ENCODE measurements around the gene CADM1. TPM values are rescaled to one million over a fixed set of nuclear protein-coding genes. Genes with fewer than 3 reads are reported as not detected.

Gene CADM1
- total RNA-seq, 4 donors from 2014 or later, result 10.6 to 15.7 (median 13.8) TPM

DNA sequence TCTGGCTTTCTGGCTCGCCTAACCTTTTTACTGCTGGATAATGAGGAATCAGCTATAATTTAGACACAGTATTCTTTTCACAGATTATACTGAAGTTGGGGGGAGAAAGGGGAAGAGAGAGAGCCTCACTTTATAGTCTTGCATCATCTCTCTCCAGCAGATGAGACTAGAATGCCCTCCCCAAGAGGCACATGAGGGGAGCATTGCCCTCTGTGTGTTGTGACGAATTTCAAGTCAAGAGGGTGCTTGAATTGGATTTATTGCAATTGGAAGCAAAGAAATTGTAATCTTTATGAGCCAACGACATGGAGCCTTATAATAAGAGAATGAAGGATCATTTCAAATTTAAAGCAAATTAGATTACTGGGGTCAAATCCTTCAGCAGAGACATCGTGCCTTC lies 17.6 kb upstream of the CADM1 start:
- no peak overlapping the region for H3K27ac ChIP-seq (replicated peaks in 1 of 4)
- intact Hi-C loops (cut with DNase I), result no loop called here
- H3K36me3 ChIP-seq, result no peaks in the 10 kb centered on the region
- no peaks in the 10 kb centered on the region for H3K9me3 ChIP-seq
- peaks cover 0 to 4% (median 0%) of the 10 kb centered on the region in 4 donors for H3K4me1 ChIP-seq
- H3K27me3 ChIP-seq, result peaks cover 0 to 6% (median 0%) of the 10 kb centered on the region in 4 donors
- WGBS, result 69% methylated on average over 4 of the region's 4 CpGs
- H3K4me3 ChIP-seq, result no peak overlapping the region
- no peak for DNase-seq (ENCODE audit: extremely low spot score)
- TF ChIP-seq POLR2A (IDR thresholded peaks at IDR 0.05; ENCODE audit: low read depth), result no peak
- TF ChIP-seq, protein P1, sequence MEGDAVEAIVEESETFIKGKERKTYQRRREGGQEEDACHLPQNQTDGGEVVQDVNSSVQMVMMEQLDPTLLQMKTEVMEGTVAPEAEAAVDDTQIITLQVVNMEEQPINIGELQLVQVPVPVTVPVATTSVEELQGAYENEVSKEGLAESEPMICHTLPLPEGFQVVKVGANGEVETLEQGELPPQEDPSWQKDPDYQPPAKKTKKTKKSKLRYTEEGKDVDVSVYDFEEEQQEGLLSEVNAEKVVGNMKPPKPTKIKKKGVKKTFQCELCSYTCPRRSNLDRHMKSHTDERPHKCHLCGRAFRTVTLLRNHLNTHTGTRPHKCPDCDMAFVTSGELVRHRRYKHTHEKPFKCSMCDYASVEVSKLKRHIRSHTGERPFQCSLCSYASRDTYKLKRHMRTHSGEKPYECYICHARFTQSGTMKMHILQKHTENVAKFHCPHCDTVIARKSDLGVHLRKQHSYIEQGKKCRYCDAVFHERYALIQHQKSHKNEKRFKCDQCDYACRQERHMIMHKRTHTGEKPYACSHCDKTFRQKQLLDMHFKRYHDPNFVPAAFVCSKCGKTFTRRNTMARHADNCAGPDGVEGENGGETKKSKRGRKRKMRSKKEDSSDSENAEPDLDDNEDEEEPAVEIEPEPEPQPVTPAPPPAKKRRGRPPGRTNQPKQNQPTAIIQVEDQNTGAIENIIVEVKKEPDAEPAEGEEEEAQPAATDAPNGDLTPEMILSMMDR (IDR thresholded peaks at IDR 0.05), result no peak
- no peak for TF ChIP-seq EP300 (IDR thresholded peaks at IDR 0.05)
- TF ChIP-seq POLR2AphosphoS5 (IDR thresholded peaks at IDR 0.05), result no peak

DNA sequence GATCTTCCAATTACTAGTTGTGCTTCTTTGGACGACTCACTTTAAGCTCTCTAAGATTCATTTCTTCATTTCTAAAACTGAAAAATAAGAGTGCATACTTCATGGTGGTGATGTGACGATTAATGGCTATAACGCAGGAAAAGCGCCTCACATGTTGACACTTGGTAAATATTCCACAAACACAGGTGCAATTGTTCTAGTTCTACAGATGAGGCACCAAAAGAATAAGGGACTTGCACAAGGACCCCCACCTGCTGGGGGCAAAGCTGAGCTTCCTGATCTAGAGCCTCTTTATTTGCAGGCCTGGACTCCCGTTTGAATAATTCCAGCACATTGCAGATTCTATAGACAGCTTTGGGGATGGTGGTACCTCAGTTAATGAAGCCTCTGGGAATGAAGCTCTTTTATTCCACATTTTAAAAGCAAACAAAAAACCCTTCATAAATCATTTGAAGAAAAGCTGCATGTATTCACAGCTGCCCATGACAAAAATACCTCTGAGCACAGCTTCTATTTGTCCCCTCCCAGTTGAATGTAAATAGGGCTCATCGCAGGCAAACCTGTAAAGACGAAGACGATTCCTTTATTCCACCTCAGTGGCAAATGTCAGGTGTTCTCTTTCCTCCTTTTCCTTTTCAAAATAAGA lies 14.9 kb upstream of the CADM1 start:
- Histone ChIP-seq H3K4me1 (no peaks in the 10 kb centered on the region), H3K27me3 (peaks cover 0 to 6% (median 0%) of the 10 kb centered on the region in 4 donors), H3K27ac (replicated peaks in 1 of 4) (no peak overlapping the region), H3K9me3 (no peaks in the 10 kb centered on the region), H3K4me3 (no peak overlapping the region), H3K36me3 (no peaks in the 10 kb centered on the region)
- 84% methylated on average over 8 of the region's 8 CpGs for WGBS
- intact Hi-C loops (cut with DNase I), result no loop called here
- no peak for DNase-seq (ENCODE audit: extremely low spot score)
- TF ChIP-seq POLR2AphosphoS5 (IDR thresholded peaks at IDR 0.05) (no peak), POLR2A (IDR thresholded peaks at IDR 0.05; ENCODE audit: low read depth) (no peak), EP300 (IDR thresholded peaks at IDR 0.05) (no peak)
- TF ChIP-seq, protein P1 (IDR thresholded peaks at IDR 0.05), result no peak

DNA sequence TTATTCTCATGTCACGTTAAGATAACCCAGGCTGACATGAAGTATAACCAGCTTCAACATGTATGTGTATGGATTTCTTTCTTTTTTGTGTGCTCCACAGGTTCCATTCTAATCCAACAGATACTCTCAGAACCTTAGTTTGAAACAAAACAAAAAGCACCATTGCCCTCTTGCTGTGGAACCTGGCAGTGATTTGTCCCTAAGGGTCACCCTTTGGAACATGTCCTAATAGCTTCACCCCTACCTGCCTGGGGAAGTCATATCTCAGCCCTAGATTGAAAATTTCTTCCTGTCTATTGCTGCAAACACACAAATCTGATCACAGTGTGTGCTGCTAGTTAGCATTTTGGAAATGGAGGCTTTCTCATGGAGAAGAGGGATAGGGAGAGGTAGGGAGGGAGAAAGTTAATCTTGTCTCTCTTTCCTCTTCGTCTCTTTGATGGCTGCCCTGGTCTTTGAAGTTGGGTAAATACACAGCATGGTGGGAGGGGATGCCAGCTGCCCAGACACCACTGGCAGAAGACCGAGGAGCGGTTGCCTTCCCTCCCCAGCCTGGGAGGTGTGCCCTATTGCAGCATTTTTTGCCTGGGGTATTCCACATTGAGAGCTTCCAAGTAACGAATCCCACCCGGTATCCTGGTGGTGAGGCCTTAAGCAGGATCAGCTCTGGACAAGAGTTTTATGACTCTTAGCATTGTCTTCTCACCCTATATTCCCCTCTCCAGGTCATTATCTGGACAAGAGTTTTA lies 11.6 kb upstream of the CADM1 start:
- Histone ChIP-seq H3K4me1 (no peaks in the 10 kb centered on the region), H3K4me3 (no peak overlapping the region), H3K36me3 (no peaks in the 10 kb centered on the region), H3K27me3 (peaks cover 0 to 2% (median 0%) of the 10 kb centered on the region in 4 donors), H3K9me3 (no peaks in the 10 kb centered on the region), H3K27ac (replicated peaks in 1 of 4) (no peak overlapping the region)
- DNase-seq (ENCODE audit: extremely low spot score), result no peak
- WGBS, result 85% methylated on average over 6 of the region's 6 CpGs
- intact Hi-C loops (cut with DNase I), result no loop called here
- no peak for TF ChIP-seq EP300 (IDR thresholded peaks at IDR 0.05)
- TF ChIP-seq, protein P1 (IDR thresholded peaks at IDR 0.05), result no peak

DNA sequence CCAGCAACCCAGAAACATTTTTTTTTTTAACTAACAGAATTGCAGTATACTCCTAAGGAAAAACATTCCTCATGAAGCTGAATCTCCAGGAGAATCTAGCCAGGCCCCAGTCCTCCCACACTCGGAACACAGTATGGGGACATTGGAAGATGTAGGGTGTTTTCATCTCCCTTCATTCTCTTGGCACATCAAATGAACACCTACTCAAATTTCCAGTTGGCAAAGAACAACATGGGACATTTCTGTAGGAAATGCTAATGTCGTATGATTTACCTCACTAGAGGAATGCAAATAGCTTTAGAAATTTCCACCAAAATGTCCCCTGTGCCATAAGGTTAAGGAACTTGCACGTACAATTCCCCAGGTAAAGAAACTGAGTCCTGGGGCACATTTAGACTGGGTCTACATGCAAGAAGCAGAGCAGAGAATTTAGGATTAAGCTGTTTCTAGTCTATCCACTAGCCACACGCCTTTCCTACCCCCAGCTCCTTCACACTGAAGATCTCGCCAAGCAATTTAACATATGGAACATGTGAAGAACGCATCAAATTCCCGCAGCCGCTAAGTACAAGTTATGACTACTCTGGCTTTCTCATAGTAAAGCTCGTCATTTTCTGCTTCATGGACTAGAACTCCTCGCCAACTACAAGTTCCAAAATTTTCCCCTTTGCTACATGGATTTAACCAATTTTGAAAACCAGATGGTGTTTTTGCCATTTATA lies 2.9 kb upstream of the CADM1 start:
- DNase-seq (ENCODE audit: extremely low spot score), result no peak
- Histone ChIP-seq H3K4me1 (peaks cover 7 to 30% (median 24%) of the 10 kb centered on the region in 4 donors), H3K36me3 (no peaks in the 10 kb centered on the region), H3K27ac (replicated peaks in 1 of 4) (no peak overlapping the region), H3K4me3 (no peak overlapping the region), H3K27me3 (peaks cover 0 to 19% (median 0%) of the 10 kb centered on the region in 4 donors), H3K9me3 (no peaks in the 10 kb centered on the region)
- intact Hi-C loops (cut with DNase I), result loop anchor here (5.0 to 10.0 kb wide), 2 partner anchors 120 to 188 kb away; no protein-coding TSS in a partner anchor
- TF ChIP-seq, protein P1 (IDR thresholded peaks at IDR 0.05), result no peak
- no peak for TF ChIP-seq POLR2AphosphoS5 (IDR thresholded peaks at IDR 0.05)
- no peak for TF ChIP-seq POLR2A (IDR thresholded peaks at IDR 0.05; ENCODE audit: low read depth)
- 82% methylated on average over 10 of the region's 10 CpGs for WGBS

All from esophagus muscularis mucosa (tissue), 4 donors.